GM12892 (cell line): Measurements from ENCODE around the gene HK1.

Source experiments
- DNase-seq: peaks from one replicate; pipeline ENCODE4 v3.0.0; 2011; ENCODE audit not compliant: insufficient read length
- FAIRE-seq: peaks from 2 replicates; lab custom pipeline; 2011; peaks lifted over from hg19 to GRCh38; lab: Jason Lieb, UNC
- POLR2A ChIP-seq: IDR thresholded peaks from 2 replicates; pipeline ENCODE4 v1.6.1; 2011; ENCODE audit warnings: low read depth, low read length, control low read depth
- POLR2AphosphoS5 ChIP-seq: IDR thresholded peaks from 2 replicates; pipeline ENCODE4 v1.6.1; 2011; ENCODE audit warnings: low read depth, low read length, control low read depth
- TAF1 ChIP-seq: IDR thresholded peaks from 2 replicates; pipeline ENCODE4 v1.6.1; 2011; ENCODE audit warnings: low read depth, mild to moderate bottlenecking, control low read depth, low read length, borderline replicate concordance

HK1 gene

DNA sequence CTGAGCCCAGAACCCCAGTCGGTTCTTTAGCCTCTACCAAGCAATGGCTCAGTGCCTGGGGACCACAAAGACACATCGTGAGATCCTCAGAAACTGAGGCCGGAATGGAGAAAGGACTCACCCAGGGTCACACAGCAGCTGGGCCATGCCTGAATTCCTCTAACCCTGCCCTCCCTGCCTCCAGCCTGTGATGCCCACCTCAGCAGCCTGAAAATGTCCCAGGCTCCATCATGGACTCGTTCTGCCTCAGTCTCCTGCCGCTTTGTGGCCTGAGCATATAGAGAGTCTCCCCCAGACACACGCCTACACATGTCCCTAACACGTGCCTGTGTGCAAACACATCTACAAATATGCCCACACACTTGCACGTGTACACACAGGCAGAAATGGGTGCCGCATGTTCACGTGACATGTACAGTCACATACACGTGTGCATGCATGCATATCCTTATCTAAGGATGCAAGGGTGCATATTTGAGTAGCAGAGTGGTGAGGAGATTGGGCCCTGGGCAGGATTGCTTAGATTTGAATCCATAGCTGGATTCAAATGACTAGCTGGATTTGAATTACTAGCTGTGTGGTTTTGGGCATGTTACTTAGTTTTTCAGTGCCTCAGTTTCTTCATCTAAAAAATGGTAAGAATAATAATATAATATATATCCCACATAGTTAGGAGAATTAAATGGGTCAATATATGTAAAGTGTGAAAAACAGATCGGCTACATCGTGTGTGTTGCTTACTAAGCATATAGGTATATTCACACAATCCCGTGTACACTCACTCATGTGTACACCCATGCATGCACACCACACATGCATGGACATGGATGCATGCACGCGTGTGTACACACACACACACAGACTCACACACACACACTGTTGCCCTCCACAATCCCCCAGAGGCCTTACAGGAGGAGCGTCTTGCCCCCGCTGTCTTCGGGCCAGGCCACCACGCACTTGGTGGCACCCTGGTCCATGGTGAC lies 136.0 kb downstream of the HK1 start:
- FAIRE-seq: no peak
- TF ChIP-seq TAF1 (no peak), POLR2AphosphoS5 (no peak), POLR2A (no peak)

DNA sequence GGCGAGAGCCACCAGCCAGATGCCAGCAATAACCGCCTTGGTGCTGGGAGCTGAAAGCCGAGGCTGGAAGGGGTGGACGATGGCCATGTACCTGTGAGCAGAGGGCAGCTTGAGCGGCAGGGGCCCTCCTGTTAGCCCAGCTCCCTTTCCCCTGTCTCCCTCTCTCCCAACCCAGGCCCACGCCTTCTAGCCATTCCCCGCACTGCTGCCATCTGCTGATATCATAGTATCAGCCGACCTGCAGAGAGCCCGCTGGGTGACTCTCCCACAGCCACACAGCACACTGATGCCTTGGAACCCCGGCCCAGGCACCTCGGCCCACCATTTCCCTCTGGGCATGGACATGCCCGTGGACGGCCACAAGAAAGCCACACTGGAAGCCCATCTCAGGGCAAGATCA lies 136.8 kb downstream of the HK1 start:
- DNase-seq (no peak), FAIRE-seq (no peak)
- no peak for TF ChIP-seq TAF1
- TF ChIP-seq POLR2A: no peak
- no peak for TF ChIP-seq POLR2AphosphoS5

More for the DNA sequence above, 136.0 kb downstream of the HK1 start:
- DNase-seq: no peak

DNA sequence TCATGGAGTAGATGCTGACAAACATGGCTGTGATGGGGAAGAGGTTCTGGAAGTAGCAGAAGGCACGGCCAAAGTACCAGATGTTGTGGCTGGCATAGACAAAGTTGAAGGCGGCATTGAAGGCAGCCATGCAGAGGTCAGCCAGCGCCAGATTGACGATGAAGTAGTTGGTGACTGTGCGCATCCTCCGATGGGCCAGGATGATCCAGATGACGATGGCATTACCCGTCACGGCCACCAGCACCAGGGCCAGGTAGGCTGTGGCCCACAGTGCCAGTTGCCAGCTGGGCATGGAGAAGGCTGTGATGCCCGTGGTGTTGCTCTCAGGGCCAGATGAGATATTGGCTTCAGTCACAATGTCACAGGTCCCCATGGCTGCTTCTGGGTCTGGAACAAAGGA lies 137.7 kb downstream of the HK1 start:
- no peak for TF ChIP-seq POLR2AphosphoS5
- FAIRE-seq: no peak

GRCh38 chr10:69416695-69417094 lies 138.4 kb downstream of the HK1 start, which contains the start of gene TACR2:
Gene TACR2 (minus strand): TSS chr10:69416918. CDS start chr10:69416323, 595 bp downstream.
- TF ChIP-seq POLR2AphosphoS5: no peak
- no peak for TF ChIP-seq TAF1
- no peak for TF ChIP-seq POLR2A
- DNase-seq: no peak
- no peak for FAIRE-seq

More for the DNA sequence above, 137.7 kb downstream of the HK1 start:
- no peak for DNase-seq

GRCh38 chr10:69417542-69417941 lies 139.2 kb downstream of the HK1 start:
- peak; percentile 21 for FAIRE-seq
- DNase-seq: no peak
- TF ChIP-seq POLR2AphosphoS5: no peak
- TF ChIP-seq POLR2A: no peak
- no peak for TF ChIP-seq TAF1

GRCh38 chr10:69418052-69418752 lies 139.9 kb downstream of the HK1 start:
- DNase-seq (no peak), FAIRE-seq (no peak)
- TF ChIP-seq POLR2A (no peak), POLR2AphosphoS5 (no peak), TAF1 (no peak)

DNA sequence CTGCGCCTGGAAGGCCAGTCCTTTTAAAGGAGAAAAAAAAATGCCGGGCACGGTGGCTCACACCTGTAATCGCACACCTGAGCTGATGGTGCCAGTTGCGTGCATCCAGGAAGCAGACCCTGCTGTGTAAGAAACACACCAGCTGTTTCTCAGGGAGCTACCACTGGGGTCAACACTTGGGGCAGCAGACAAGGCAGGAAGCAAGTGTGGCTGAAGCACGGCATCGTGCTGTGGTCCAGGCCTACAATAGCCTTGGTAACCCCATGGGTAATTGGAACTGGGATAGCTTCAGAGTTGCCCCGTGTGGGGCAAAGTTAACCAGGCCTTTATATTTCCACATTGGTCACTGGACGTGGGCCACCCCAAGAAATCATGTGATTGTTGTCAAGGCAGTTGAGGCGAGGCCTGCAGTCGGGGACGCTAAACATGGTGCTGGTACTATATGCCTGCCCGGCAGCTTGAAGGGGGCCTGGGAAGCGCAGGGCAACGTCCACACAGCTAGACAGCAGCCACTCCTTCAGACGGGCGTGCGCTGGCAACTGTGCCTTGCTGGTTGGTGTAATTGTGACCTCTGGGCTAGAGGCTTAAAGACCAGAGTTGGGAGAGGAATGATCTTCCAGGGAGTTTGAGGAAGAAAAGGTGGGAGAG lies 140.9 kb downstream of the HK1 start:
- no peak for TF ChIP-seq TAF1
- DNase-seq (no peak), FAIRE-seq (no peak)

GRCh38 chr10:69419744-69420126 lies 141.4 kb downstream of the HK1 start:
- DNase-seq (no peak), FAIRE-seq (no peak)
- TF ChIP-seq TAF1 (no peak), POLR2AphosphoS5 (no peak), POLR2A (no peak)

DNA sequence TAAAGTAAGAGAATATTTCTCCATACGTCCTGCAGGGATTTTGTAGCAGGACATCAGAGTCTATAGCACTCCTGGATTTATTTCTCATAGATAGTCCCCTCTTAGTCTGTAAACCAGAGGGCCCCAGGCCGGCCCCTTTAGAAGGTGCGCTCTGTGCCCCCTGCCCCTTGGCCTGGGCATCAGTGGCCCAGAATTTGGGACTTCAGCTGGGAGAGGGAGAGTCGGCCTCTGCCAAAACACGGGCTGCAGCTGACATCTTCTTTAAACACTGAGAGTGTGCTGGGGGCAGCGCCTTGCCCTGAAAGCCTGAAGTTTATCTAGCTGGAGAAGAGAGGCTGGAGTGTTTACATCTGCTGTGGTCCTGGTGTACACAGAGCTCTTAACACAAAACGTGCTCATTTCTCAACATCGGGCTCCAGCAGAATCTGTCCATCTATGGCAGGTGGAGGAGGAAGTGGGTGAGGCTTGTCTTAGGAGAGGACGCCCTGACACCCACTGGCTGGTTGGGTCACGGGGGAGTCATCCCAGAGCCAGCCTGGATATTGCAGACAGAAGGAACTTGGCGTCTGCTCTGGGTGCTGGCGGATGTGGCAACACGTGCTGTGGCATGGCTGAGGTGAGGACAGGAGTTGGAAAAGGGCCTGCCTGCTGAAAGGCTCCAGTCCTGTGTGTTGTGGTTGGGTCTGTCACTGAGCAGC lies 143.5 kb downstream of the HK1 start:
- no peak for TF ChIP-seq POLR2AphosphoS5
- TF ChIP-seq POLR2A: no peak
- no peak for TF ChIP-seq TAF1
- DNase-seq: no peak
- FAIRE-seq: no peak

- TF ChIP-seq POLR2AphosphoS5 (no peak), POLR2A (no peak), TAF1 (no peak)
- FAIRE-seq (no peak), DNase-seq (no peak)
Measured at GRCh38 chr10:69422676-69423075, 144.4 kb downstream of the HK1 start.

GRCh38 chr10:69425041-69425440 lies 146.7 kb downstream of the HK1 start:
- TF ChIP-seq TAF1 (no peak), POLR2AphosphoS5 (no peak), POLR2A (no peak)
- FAIRE-seq: no peak
- DNase-seq: no peak
